ENCODE measurements around the gene SPATS2L. TPM values are rescaled to one million over a fixed set of nuclear protein-coding genes. Genes with fewer than 3 reads are reported as not detected.

SPATS2L gene
- total and polyA plus RNA-seq, 2 experiments from 2014 or later: 118 to 154 TPM

DNA sequence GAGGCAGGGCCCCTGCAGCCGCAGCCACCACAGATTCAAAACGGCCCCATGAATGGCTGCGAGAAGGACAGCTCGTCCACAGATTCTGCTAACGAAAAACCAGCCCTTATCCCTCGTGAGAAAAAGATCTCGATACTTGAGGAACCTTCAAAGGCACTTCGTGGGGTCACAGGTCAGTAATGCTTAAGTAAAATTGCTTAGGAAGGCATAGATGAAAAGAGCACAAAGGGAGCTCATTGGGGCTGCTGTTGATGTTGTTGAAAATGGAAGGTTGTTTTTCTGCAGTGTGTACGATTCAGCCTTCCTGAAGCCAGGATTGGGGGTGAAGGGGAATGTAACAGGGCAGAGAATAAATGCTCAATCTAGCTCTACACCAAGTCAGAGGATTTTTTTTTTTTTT lies 112.8 kb downstream of the SPATS2L start (continued):
- TF ChIP-seq POLR2AphosphoS5 (IDR thresholded peaks at IDR 0.05; ENCODE audit: low read depth): no peak
- TF ChIP-seq, protein P1, sequence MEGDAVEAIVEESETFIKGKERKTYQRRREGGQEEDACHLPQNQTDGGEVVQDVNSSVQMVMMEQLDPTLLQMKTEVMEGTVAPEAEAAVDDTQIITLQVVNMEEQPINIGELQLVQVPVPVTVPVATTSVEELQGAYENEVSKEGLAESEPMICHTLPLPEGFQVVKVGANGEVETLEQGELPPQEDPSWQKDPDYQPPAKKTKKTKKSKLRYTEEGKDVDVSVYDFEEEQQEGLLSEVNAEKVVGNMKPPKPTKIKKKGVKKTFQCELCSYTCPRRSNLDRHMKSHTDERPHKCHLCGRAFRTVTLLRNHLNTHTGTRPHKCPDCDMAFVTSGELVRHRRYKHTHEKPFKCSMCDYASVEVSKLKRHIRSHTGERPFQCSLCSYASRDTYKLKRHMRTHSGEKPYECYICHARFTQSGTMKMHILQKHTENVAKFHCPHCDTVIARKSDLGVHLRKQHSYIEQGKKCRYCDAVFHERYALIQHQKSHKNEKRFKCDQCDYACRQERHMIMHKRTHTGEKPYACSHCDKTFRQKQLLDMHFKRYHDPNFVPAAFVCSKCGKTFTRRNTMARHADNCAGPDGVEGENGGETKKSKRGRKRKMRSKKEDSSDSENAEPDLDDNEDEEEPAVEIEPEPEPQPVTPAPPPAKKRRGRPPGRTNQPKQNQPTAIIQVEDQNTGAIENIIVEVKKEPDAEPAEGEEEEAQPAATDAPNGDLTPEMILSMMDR (conservative IDR thresholded peaks at IDR 0.05; ENCODE audit: low read depth in 2 of 2): no peak
- TF ChIP-seq EZH2phosphoT487 (IDR thresholded peaks at IDR 0.05; ENCODE audit: unreplicated experiment): no peak

DNA sequence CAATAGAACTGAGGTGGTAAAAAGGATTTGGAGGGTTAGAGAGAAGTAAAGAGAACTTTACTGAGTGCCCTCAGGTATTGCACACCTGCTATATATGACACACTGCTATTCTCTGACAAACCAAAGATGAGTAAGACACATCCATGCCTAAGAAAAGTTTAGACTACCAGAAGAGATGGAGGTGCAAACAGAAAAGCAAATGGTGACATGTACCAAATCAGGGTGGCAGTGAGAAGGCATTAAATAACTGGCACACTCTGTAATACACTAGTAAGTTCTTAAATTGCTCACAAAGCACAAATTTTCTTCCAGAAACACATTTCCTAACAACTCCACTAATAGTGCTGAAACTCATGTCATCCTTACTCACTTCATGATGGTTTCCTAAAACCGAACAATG lies 114.8 kb downstream of the SPATS2L start:
- H3K36me3 Mint-ChIP-seq (ENCODE audit: low read depth): peaks cover 76% of the 10 kb centered on the region
- no peak overlapping the region for H3K27ac Mint-ChIP-seq
- no peaks in the 10 kb centered on the region for H4K20me1 ChIP-seq (replicated peaks; ENCODE audit: insufficient read depth)

DNA sequence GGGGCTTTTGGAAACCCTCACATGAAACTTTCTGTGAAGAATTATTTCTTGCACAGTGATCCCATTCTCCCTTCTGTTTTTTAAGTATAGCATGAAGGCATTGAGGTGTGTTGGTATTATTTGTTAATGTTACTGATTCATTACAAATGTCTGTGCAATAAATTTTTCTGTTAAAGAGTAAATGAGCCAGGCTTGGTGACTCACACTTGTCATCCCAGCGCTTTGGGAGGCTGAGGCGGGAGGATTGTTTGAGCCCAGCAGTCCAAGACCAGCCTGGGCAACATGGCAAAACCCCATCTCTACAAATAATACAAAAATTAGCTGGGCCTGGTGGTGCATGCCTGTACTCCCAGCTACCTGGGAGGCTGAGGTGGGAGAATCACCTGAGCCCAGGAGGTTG lies 115.6 kb downstream of the SPATS2L start:
- H3K4me1 ChIP-seq (ENCODE audit: insufficient read depth): peaks cover 14% of the 10 kb centered on the region
- ATAC-seq: no peak
- no peaks in the 10 kb centered on the region for H3K79me2 ChIP-seq (replicated peaks; ENCODE audit: insufficient read depth)
- TF ChIP-seq POLR2AphosphoS5 (IDR thresholded peaks at IDR 0.05; ENCODE audit: low read depth) (no peak), ZNF114 (CRISPR knock-in tag; IDR thresholded peaks at IDR 0.05) (no peak), ZNF331 (CRISPR knock-in tag; IDR thresholded peaks at IDR 0.05; ENCODE audit: low read depth) (no peak), JUNB (IDR thresholded peaks at IDR 0.05; ENCODE audit: unreplicated experiment) (no peak), CREB1 (CRISPR knock-in tag; IDR thresholded peaks at IDR 0.05; ENCODE audit: low read depth) (no peak), EZH2 (IDR thresholded peaks at IDR 0.05; ENCODE audit: low read depth, unreplicated experiment) (no peak), NANOG (IDR thresholded peaks at IDR 0.05; ENCODE audit: borderline replicate concordance) (no peak)
- TF ChIP-seq, protein P1 (conservative IDR thresholded peaks at IDR 0.05; ENCODE audit: low read depth in 2 of 2): no peak
- TF ChIP-seq, protein P2, sequence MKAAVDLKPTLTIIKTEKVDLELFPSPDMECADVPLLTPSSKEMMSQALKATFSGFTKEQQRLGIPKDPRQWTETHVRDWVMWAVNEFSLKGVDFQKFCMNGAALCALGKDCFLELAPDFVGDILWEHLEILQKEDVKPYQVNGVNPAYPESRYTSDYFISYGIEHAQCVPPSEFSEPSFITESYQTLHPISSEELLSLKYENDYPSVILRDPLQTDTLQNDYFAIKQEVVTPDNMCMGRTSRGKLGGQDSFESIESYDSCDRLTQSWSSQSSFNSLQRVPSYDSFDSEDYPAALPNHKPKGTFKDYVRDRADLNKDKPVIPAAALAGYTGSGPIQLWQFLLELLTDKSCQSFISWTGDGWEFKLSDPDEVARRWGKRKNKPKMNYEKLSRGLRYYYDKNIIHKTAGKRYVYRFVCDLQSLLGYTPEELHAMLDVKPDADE (IDR thresholded peaks at IDR 0.05): no peak
- Mint-ChIP-seq H3K4me1 (peaks cover 27% of the 10 kb centered on the region), H3K4me3 (no peak overlapping the region), H3K36me3 (ENCODE audit: low read depth) (peaks cover 68% of the 10 kb centered on the region), H3K9me3 (no peaks in the 10 kb centered on the region), H3K27ac (no peak overlapping the region), H3K27me3 (ENCODE audit: insufficient read depth, low read depth, poor library complexity) (peaks cover 6% of the 10 kb centered on the region)
- H3K27ac ChIP-seq (ENCODE audit: low read depth): no peak overlapping the region
- no peak for DNase-seq (ENCODE audit: low spot score)
- no peaks in the 10 kb centered on the region for H3K9me2 ChIP-seq (ENCODE audit: insufficient read depth)
- H2AFZ ChIP-seq: no peak overlapping the region
- no peak overlapping the region for H3K4me2 ChIP-seq
- H3F3A ChIP-seq (replicated peaks; ENCODE audit: low read depth): no peaks in the 10 kb centered on the region
- H4K20me1 ChIP-seq (replicated peaks; ENCODE audit: insufficient read depth): no peaks in the 10 kb centered on the region
- H3K4me3 ChIP-seq: no peak overlapping the region
- peaks cover 38% of the 10 kb centered on the region for H3K36me3 ChIP-seq (ENCODE audit: insufficient read depth)
- no peaks in the 10 kb centered on the region for H3K27me3 ChIP-seq (ENCODE audit: insufficient read depth)

More for the DNA sequence above, 114.8 kb downstream of the SPATS2L start:
- no peaks in the 10 kb centered on the region for H3K9me3 Mint-ChIP-seq
- Histone ChIP-seq H3K27me3 (ENCODE audit: insufficient read depth) (no peaks in the 10 kb centered on the region), H3K79me2 (replicated peaks; ENCODE audit: insufficient read depth) (no peaks in the 10 kb centered on the region), H3K27ac (ENCODE audit: low read depth) (no peak overlapping the region), H3F3A (replicated peaks; ENCODE audit: low read depth) (no peaks in the 10 kb centered on the region), H3K4me1 (ENCODE audit: insufficient read depth) (peaks cover 18% of the 10 kb centered on the region), H3K9me2 (ENCODE audit: insufficient read depth) (no peaks in the 10 kb centered on the region), H2AFZ (no peak overlapping the region), H3K4me2 (no peak overlapping the region), H3K36me3 (ENCODE audit: insufficient read depth) (peaks cover 38% of the 10 kb centered on the region), H3K4me3 (no peak overlapping the region)
- ATAC-seq (no peak), DNase-seq (ENCODE audit: low spot score) (no peak)
- TF ChIP-seq ZNF114 (CRISPR knock-in tag; IDR thresholded peaks at IDR 0.05) (no peak), NANOG (IDR thresholded peaks at IDR 0.05; ENCODE audit: borderline replicate concordance) (no peak), EZH2 (IDR thresholded peaks at IDR 0.05; ENCODE audit: low read depth, unreplicated experiment) (no peak), POLR2AphosphoS5 (IDR thresholded peaks at IDR 0.05; ENCODE audit: low read depth) (no peak), STAT1 (IDR thresholded peaks at IDR 0.05; ENCODE audit: unreplicated experiment) (no peak), CREB1 (CRISPR knock-in tag; IDR thresholded peaks at IDR 0.05; ENCODE audit: low read depth) (no peak)
- peaks cover 35% of the 10 kb centered on the region for H3K4me1 Mint-ChIP-seq
- H3K4me3 Mint-ChIP-seq: no peak overlapping the region
- peaks cover 6% of the 10 kb centered on the region for H3K27me3 Mint-ChIP-seq (ENCODE audit: insufficient read depth, low read depth, poor library complexity)

All from GM23338 (cell line).